Chondrocyte (in vitro differentiated cells): ENCODE measurements around the gene BTN2A1. TPM values are rescaled to one million over a fixed set of nuclear protein-coding genes. Genes with fewer than 3 reads are reported as not detected.
"Not testable (repeated sequence)": the region's sequence is repeated elsewhere in the genome, so short reads cannot be mapped to it uniquely, and the experiment has no call there.

ENCODE experiments used
- DNase-seq: peaks from one replicate; pipeline ENCODE4 v3.0.0; 2021; ENCODE audit warnings: mixed read lengths, low spot score
- H3K27ac Mint-ChIP-seq: one replicate; pipeline ENCODE4 v1.8.0; 2021; ENCODE audit warnings: mild to moderate bottlenecking, moderate library complexity, mixed read lengths; ENCODE audit not compliant: unreplicated experiment
- H3K27me3 Mint-ChIP-seq: 2 replicates; pipeline ENCODE4 v1.8.0; 2021; ENCODE audit warnings: low read depth, mixed read lengths
- H3K36me3 Mint-ChIP-seq: 2 replicates; pipeline ENCODE4 v1.8.0; 2021; ENCODE audit warnings: low read depth, mixed read lengths
- H3K4me1 Mint-ChIP-seq: 2 replicates; pipeline ENCODE4 v1.8.0; 2021; ENCODE audit warnings: low read depth, mild to moderate bottlenecking, mixed read lengths
- H3K4me3 Mint-ChIP-seq: one replicate; pipeline ENCODE4 v1.8.0; 2021; ENCODE audit warnings: mild to moderate bottlenecking, moderate library complexity, mixed read lengths; ENCODE audit not compliant: unreplicated experiment
- H3K9me3 Mint-ChIP-seq: 2 replicates; pipeline ENCODE4 v1.8.0; 2021; ENCODE audit warnings: low read depth, mixed read lengths
- total RNA-seq: library from RNA; stranded (reverse); gene quantifications from 3 replicates; pipeline ENCODE4 v1.2.1, GENCODE V29; 2021
- TF ChIP-seq, protein P1 (sequence below): fragments of 200-600 bp; sonication (generic); IDR thresholded peaks from 2 replicates; pipeline ENCODE4 v1.5.0; 2021; ENCODE audit warnings: antibody characterized with exemption, mild to moderate bottlenecking, moderate library complexity

BTN2A1 gene
- total RNA-seq, 1 donor from 2014 or later: 33.6 TPM

GRCh38 chr6:26454631-26455030, 3.1 kb upstream of the BTN2A1 start:
- Mint-ChIP-seq H3K4me3 (no peak overlapping the region), H3K9me3 (no peaks in the 10 kb centered on the region), H3K27ac (no peak overlapping the region), H3K4me1 (peaks cover 34% of the 10 kb centered on the region), H3K27me3 (no peaks in the 10 kb centered on the region), H3K36me3 (peaks cover 13% of the 10 kb centered on the region)
- TF ChIP-seq, protein P1, sequence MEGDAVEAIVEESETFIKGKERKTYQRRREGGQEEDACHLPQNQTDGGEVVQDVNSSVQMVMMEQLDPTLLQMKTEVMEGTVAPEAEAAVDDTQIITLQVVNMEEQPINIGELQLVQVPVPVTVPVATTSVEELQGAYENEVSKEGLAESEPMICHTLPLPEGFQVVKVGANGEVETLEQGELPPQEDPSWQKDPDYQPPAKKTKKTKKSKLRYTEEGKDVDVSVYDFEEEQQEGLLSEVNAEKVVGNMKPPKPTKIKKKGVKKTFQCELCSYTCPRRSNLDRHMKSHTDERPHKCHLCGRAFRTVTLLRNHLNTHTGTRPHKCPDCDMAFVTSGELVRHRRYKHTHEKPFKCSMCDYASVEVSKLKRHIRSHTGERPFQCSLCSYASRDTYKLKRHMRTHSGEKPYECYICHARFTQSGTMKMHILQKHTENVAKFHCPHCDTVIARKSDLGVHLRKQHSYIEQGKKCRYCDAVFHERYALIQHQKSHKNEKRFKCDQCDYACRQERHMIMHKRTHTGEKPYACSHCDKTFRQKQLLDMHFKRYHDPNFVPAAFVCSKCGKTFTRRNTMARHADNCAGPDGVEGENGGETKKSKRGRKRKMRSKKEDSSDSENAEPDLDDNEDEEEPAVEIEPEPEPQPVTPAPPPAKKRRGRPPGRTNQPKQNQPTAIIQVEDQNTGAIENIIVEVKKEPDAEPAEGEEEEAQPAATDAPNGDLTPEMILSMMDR: no peak
- no peak for DNase-seq

GRCh38 chr6:26455357-26455970, 2.3 kb upstream of the BTN2A1 start:
- peaks cover 42% of the 10 kb centered on the region for H3K4me1 Mint-ChIP-seq
- peak overlapping the region; percentile 13 for H3K27ac Mint-ChIP-seq
- no peaks in the 10 kb centered on the region for H3K9me3 Mint-ChIP-seq
- no peak for DNase-seq
- TF ChIP-seq, protein P1: no peak
- H3K4me3 Mint-ChIP-seq: no peak overlapping the region
- no peaks in the 10 kb centered on the region for H3K27me3 Mint-ChIP-seq
- H3K36me3 Mint-ChIP-seq: peaks cover 18% of the 10 kb centered on the region

- Mint-ChIP-seq H3K4me1 (peaks cover 56% of the 10 kb centered on the region), H3K9me3 (no peaks in the 10 kb centered on the region), H3K27ac (peak overlapping the region; percentile 97), H3K27me3 (no peaks in the 10 kb centered on the region), H3K4me3 (peak overlapping the region; percentile 99), H3K36me3 (peaks cover 27% of the 10 kb centered on the region)
- DNase-seq: no peak
- TF ChIP-seq, protein P1: no peak
These were observed 420 bp upstream of the BTN2A1 start for GRCh38 chr6:26457264-26457805.

DNA sequence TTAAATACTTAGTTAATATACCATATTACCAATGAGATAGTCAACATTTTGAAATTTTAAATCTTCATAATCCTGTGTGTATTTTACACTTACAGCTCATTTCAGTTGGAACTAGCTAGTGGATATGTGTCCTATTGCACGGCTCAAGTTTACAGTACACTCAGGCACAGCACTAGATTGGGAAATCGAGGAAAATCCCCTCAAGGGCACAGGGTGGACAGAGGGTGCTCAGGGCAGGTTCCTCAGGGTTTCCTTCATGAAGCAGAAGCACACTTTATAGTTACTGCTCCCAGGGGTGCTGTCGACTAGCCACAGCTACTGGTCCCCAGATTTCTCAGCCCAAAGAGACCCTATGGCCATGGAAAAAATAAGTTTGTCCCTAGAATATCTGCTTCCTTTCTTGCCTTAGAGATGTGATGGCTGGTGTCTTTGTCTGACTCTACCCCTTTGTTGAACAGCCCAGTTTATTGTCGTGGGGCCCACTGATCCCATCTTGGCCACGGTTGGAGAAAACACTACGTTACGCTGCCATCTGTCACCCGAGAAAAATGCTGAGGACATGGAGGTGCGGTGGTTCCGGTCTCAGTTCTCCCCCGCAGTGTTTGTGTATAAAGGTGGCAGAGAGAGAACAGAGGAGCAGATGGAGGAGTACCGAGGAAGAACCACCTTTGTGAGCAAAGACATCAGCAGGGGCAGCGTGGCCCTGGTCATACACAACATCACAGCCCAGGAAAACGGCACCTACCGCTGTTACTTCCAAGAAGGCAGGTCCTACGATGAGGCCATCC, 1.5 kb downstream of the BTN2A1 start:
- Mint-ChIP-seq H3K9me3 (no peaks in the 10 kb centered on the region), H3K27me3 (no peaks in the 10 kb centered on the region), H3K36me3 (peaks cover 42% of the 10 kb centered on the region), H3K27ac (peak overlapping the region; percentile 33), H3K4me1 (peaks cover 60% of the 10 kb centered on the region), H3K4me3 (peak overlapping the region; percentile 59)
- no peak for DNase-seq
- TF ChIP-seq, protein P1: no peak

- Mint-ChIP-seq H3K36me3 (peaks cover 60% of the 10 kb centered on the region), H3K4me1 (peaks cover 52% of the 10 kb centered on the region)
- not testable (repeated sequence) for H3K4me3 Mint-ChIP-seq, DNase-seq, H3K27ac Mint-ChIP-seq, H3K9me3 Mint-ChIP-seq, H3K27me3 Mint-ChIP-seq
These were observed 3.6 kb downstream of the BTN2A1 start for GRCh38 chr6:26461353-26461752.
